Tibial nerve (tissue), 4 donors: ENCODE measurements around the gene COL19A1. TPM values are rescaled to one million over a fixed set of nuclear protein-coding genes. Genes with fewer than 3 reads are reported as not detected.

Source experiments
- DNase-seq, 2 donors: peaks; one replicate each; pipeline ENCODE4 v3.0.0-alpha.2; 2019; ENCODE audit warnings: low spot score in 2 of 2
- H3K27ac ChIP-seq, 4 donors: fragments of 200-600 bp; sonication (generic) in 3 of 4; one replicate each; pipeline ENCODE4 v1.5.1; 2017 to 2019; ENCODE audit warnings: mild to moderate bottlenecking in 1 of 4
- H3K27me3 ChIP-seq, 2 donors: fragments of 200-600 bp; sonication (generic) in 1 of 2; one replicate each; pipeline versions ENCODE4 v1.5.1 to v1.6.0; 2017 to 2019
- H3K36me3 ChIP-seq, 3 donors: fragments of 200-600 bp; sonication (generic); one replicate each; pipeline ENCODE4 v1.5.1; 2018 to 2019
- H3K4me1 ChIP-seq, 4 donors: fragments of 200-600 bp; sonication (generic) in 3 of 4; one replicate each; pipeline ENCODE4 v1.5.1; 2017 to 2019
- H3K4me3 ChIP-seq, 4 donors: fragments of 200-600 bp; sonication (generic) in 3 of 4; one replicate each; pipeline ENCODE4 v1.5.1; 2017 to 2019; ENCODE audit warnings: mild to moderate bottlenecking in 1 of 4, moderate library complexity in 1 of 4
- H3K9me3 ChIP-seq, 4 donors: fragments of 200-600 bp; sonication (generic) in 3 of 4; one replicate each; pipeline ENCODE4 v1.5.1; 2017 to 2019
- EP300 ChIP-seq, 2 donors: sonication (generic); formaldehyde crosslinking; IDR thresholded peaks; one replicate each; pipeline ENCODE4 v1.6.1; 2017; ENCODE audit warnings: antibody characterized with exemption in 2 of 2, mild to moderate bottlenecking in 1 of 2
- POLR2A ChIP-seq, 2 donors: fragments of 450-650 bp; IDR thresholded peaks; one replicate each; pipeline ENCODE4 v1.6.1; 2017; ENCODE audit warnings: antibody characterized with exemption in 2 of 2, mild to moderate bottlenecking in 2 of 2, moderate library complexity in 2 of 2
- WGBS, 2 donors: methylation state at CpG; one replicate each; pipeline ENCODE4 v1.1.5; 2018; 5-methylcytosine and 5-hydroxymethylcytosine counted together
- total RNA-seq, 4 donors: library from RNA; depleted of rRNA; stranded (reverse); fragments of >200 nt; gene quantifications; one replicate each; pipeline ENCODE4 v1.1.0, GENCODE V29; 2016
- TF ChIP-seq, protein P1 (sequence below), 5 experiments: fragments of 200-600 bp in 3 of 5; fragments of 450-650 bp in 2 of 5; sonication (generic) in 3 of 5; IDR thresholded peaks; one replicate each; pipeline ENCODE4 v1.5.1; 2016 to 2019; ENCODE audit warnings: antibody characterized with exemption in 5 of 5, mild to moderate bottlenecking in 3 of 5, moderate library complexity in 2 of 5

Gene COL19A1
- total RNA-seq, 4 donors from 2014 or later: under 0.01 to 0.42 TPM; not detected in 2

- no peaks in the 10 kb centered on the region for H3K4me1 ChIP-seq
- TF ChIP-seq POLR2A (IDR thresholded peaks at IDR 0.05): no peak
- TF ChIP-seq, protein P1, sequence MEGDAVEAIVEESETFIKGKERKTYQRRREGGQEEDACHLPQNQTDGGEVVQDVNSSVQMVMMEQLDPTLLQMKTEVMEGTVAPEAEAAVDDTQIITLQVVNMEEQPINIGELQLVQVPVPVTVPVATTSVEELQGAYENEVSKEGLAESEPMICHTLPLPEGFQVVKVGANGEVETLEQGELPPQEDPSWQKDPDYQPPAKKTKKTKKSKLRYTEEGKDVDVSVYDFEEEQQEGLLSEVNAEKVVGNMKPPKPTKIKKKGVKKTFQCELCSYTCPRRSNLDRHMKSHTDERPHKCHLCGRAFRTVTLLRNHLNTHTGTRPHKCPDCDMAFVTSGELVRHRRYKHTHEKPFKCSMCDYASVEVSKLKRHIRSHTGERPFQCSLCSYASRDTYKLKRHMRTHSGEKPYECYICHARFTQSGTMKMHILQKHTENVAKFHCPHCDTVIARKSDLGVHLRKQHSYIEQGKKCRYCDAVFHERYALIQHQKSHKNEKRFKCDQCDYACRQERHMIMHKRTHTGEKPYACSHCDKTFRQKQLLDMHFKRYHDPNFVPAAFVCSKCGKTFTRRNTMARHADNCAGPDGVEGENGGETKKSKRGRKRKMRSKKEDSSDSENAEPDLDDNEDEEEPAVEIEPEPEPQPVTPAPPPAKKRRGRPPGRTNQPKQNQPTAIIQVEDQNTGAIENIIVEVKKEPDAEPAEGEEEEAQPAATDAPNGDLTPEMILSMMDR (IDR thresholded peaks at IDR 0.05): no peak
- TF ChIP-seq EP300 (IDR thresholded peaks at IDR 0.05): no peak
- H3K27me3 ChIP-seq: no peaks in the 10 kb centered on the region
- no peaks in the 10 kb centered on the region for H3K36me3 ChIP-seq
- H3K9me3 ChIP-seq: peaks cover 0 to 3% (median 0%) of the 10 kb centered on the region in 4 donors
- no peak overlapping the region for H3K4me3 ChIP-seq
- 65 to 66% methylated on average over 3 of the region's 3 CpGs for WGBS, 2 donors
- no peak for DNase-seq
- H3K27ac ChIP-seq: no peak overlapping the region
These were observed 259.2 kb downstream of the COL19A1 start for GRCh38 chr6:70125602-70126001.

DNA sequence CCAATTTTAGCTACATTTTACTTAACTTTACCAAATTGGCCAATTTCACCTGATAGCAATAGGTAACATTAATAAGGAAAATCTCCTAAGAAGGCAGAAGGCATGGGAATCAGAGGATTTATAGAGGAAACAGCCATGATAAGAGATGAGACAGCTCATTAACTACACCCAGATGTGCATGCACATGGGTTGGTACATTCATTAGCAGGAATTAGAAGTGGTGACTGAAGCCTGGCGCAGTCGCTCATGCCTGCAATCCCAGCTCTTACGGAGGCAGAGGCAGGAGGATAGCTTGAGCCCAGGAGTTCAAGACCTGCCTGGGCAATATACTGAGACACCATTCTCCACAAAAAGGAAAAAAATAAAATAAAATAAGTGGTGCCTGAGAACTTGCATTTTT lies 263.0 kb downstream of the COL19A1 start:
- Histone ChIP-seq H3K9me3 (peaks cover 0 to 3% (median 0%) of the 10 kb centered on the region in 4 donors), H3K27ac (no peak overlapping the region), H3K27me3 (no peaks in the 10 kb centered on the region), H3K36me3 (no peaks in the 10 kb centered on the region), H3K4me1 (no peaks in the 10 kb centered on the region), H3K4me3 (no peak overlapping the region)
- DNase-seq: no peak
- TF ChIP-seq, protein P1 (IDR thresholded peaks at IDR 0.05): no peak
- TF ChIP-seq EP300 (IDR thresholded peaks at IDR 0.05): no peak
- TF ChIP-seq POLR2A (IDR thresholded peaks at IDR 0.05): no peak
- WGBS, 2 donors: 92 to 94% methylated on average over 3 of the region's 3 CpGs

DNA sequence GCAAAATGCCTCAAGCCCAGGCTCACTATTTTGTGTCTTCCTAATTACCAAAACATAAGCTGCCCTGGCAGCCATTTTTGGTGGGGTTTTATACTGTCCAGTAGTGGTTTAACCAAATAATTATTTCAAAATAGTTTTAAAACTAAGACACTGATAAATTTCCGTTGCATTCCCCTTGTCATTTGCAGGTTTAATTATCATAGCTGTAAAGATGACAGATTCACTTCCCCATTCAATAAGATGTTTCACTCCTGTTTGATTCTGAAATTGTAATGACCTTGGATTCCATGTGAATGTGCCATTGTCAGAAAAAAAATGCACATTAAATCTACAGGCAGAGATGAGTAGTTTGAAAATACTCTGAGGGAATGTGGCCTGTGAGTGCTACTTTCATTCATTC lies 264.5 kb downstream of the COL19A1 start:
- no peaks in the 10 kb centered on the region for H3K27me3 ChIP-seq
- 72 to 87% methylated on average over 1 of the region's 1 CpG for WGBS, 2 donors
- no peaks in the 10 kb centered on the region for H3K36me3 ChIP-seq
- DNase-seq: no peak
- H3K4me3 ChIP-seq: no peak overlapping the region
- no peak overlapping the region for H3K27ac ChIP-seq
- H3K9me3 ChIP-seq: peaks cover 0 to 3% (median 0%) of the 10 kb centered on the region in 4 donors
- no peaks in the 10 kb centered on the region for H3K4me1 ChIP-seq
- TF ChIP-seq, protein P1 (IDR thresholded peaks at IDR 0.05): no peak
- no peak for TF ChIP-seq POLR2A (IDR thresholded peaks at IDR 0.05)
- TF ChIP-seq EP300 (IDR thresholded peaks at IDR 0.05): no peak

DNA sequence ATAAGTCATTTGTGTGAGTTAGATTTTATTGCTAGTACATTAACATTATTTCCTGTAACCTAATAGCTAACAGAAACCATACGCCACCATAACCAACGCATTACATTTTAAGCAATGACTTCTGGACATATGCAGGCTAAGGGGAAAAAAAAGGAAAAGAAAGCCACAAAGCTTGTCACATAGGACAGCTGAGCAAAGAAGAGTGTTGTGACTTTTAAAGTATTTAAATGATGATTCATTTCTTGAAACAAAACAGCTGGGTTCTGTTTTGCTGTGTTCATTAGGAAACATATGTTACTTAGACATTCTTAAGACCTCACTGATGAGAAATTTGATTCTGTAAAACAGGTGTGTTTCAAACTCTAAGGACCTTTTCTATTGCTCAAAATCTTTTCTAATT lies 265.2 kb downstream of the COL19A1 start:
- TF ChIP-seq POLR2A (IDR thresholded peaks at IDR 0.05) (no peak), EP300 (IDR thresholded peaks at IDR 0.05) (no peak)
- Histone ChIP-seq H3K4me3 (no peak overlapping the region), H3K27me3 (no peaks in the 10 kb centered on the region), H3K4me1 (no peaks in the 10 kb centered on the region), H3K9me3 (peaks cover 0 to 3% (median 0%) of the 10 kb centered on the region in 4 donors), H3K36me3 (no peaks in the 10 kb centered on the region), H3K27ac (no peak overlapping the region)
- 56 to 74% methylated on average over 2 of the region's 2 CpGs for WGBS, 2 donors
- no peak for DNase-seq

DNA sequence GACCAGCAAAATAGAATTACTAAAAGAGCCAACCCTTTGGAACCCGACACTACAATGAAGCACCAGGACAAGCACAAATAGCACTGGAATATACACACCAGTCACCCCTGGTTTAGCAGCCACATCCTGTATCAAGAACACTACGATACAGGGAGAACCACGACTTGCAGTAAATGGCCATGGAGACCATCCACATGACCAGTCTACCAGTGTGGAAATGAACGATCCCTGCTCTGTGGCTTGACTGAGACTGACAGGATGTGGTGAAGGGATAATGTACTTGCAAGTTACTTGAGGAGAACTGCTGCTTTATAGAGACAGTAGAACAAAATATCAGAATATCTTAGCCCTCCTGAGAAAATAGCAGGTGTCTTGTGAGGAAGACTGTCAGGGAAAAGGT lies 266.9 kb downstream of the COL19A1 start:
- Histone ChIP-seq H3K36me3 (no peaks in the 10 kb centered on the region), H3K4me3 (no peak overlapping the region), H3K27ac (no peak overlapping the region), H3K27me3 (no peaks in the 10 kb centered on the region), H3K9me3 (peaks cover 0 to 3% (median 0%) of the 10 kb centered on the region in 4 donors), H3K4me1 (no peaks in the 10 kb centered on the region)
- 73 to 90% methylated on average over 4 of the region's 4 CpGs for WGBS, 2 donors
- DNase-seq: no peak
- TF ChIP-seq EP300 (IDR thresholded peaks at IDR 0.05) (no peak), POLR2A (IDR thresholded peaks at IDR 0.05) (no peak)
- TF ChIP-seq, protein P1 (IDR thresholded peaks at IDR 0.05): no peak

DNA sequence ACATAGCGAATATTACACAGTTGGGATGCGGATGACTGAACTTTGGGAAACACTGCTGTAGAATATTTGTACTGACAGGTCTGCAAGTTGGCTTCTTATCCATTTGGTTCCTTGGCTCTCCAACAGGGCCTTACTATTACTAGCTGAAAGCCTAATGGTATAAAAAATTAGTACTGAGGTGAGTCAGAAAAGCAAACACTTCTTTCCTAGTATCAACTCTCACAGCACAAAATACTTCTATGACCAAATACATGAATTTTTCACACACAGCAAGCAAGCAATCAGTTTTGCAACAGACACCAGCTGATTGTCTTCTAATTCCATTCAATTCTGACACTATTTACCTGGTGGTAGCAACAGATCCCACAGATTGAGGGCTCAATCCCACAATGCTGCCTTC lies 268.2 kb downstream of the COL19A1 start:
- no peak overlapping the region for H3K4me3 ChIP-seq
- 95 to 97% methylated on average over 2 of the region's 2 CpGs for WGBS, 2 donors
- TF ChIP-seq POLR2A (IDR thresholded peaks at IDR 0.05) (no peak), EP300 (IDR thresholded peaks at IDR 0.05) (no peak)
- TF ChIP-seq, protein P1 (IDR thresholded peaks at IDR 0.05): no peak

More for the DNA sequence above, 268.2 kb downstream of the COL19A1 start:
- no peaks in the 10 kb centered on the region for H3K9me3 ChIP-seq
- H3K36me3 ChIP-seq: no peaks in the 10 kb centered on the region
- no peaks in the 10 kb centered on the region for H3K4me1 ChIP-seq
- no peak for DNase-seq
- H3K27me3 ChIP-seq: no peaks in the 10 kb centered on the region
- H3K27ac ChIP-seq: no peak overlapping the region
